Measurements from ENCODE around the gene SURF2.
A peak's percentile ranks its signal among the peaks of the same experiment; 100 is the strongest.

SURF2 gene

GRCh38 chr9:133349965-133350616, 6.3 kb upstream of the SURF2 start:
- no peak for TF ChIP-seq CTCF (IDR thresholded peaks at IDR 0.05; ENCODE audit: low read depth, low read length)
- peak overlapping the region; percentile 99 for H3K4me3 ChIP-seq (ENCODE audit: low read depth, low read length)

- TF ChIP-seq CTCF (IDR thresholded peaks at IDR 0.05; ENCODE audit: low read depth, low read length) = no peak
- H3K4me3 ChIP-seq (ENCODE audit: low read depth, low read length) = no peak overlapping the region
Measured at GRCh38 chr9:133351526-133351907, 4.8 kb upstream of the SURF2 start.

- peak; percentile 46 for TF ChIP-seq CTCF (IDR thresholded peaks at IDR 0.05; ENCODE audit: low read depth, low read length)
- H3K4me3 ChIP-seq (ENCODE audit: low read depth, low read length) = no peak overlapping the region
Measured at GRCh38 chr9:133351908-133352634, 4.3 kb upstream of the SURF2 start.

- H3K4me3 ChIP-seq (ENCODE audit: low read depth, low read length) = no peak overlapping the region
- TF ChIP-seq CTCF (IDR thresholded peaks at IDR 0.05; ENCODE audit: low read depth, low read length) = no peak
Measured at GRCh38 chr9:133352635-133353340, 3.6 kb upstream of the SURF2 start.

- no peak overlapping the region for H3K4me3 ChIP-seq (ENCODE audit: low read depth, low read length)
- TF ChIP-seq CTCF (IDR thresholded peaks at IDR 0.05; ENCODE audit: low read depth, low read length) = no peak
Measured at GRCh38 chr9:133353548-133353947, 2.8 kb upstream of the SURF2 start.

- TF ChIP-seq CTCF (IDR thresholded peaks at IDR 0.05; ENCODE audit: low read depth, low read length) = no peak
- no peak overlapping the region for H3K4me3 ChIP-seq (ENCODE audit: low read depth, low read length)
Measured at GRCh38 chr9:133354766-133355165, 1.6 kb upstream of the SURF2 start.

GRCh38 chr9:133355881-133356357, 431 bp upstream of the SURF2 start:
- no peak for TF ChIP-seq CTCF (IDR thresholded peaks at IDR 0.05; ENCODE audit: low read depth, low read length)
- peak overlapping the region; percentile 84 for H3K4me3 ChIP-seq (ENCODE audit: low read depth, low read length)

Data from WI38 (cell line).